GM18519 (cell line): ENCODE results near the gene SRSF5.
"Not testable (repeated sequence)": the region's sequence is repeated elsewhere in the genome, so short reads cannot be mapped to it uniquely, and the experiment has no call there.

Experiments
- ATAC-seq: cut with Tn5 transposase; IDR thresholded peaks from one replicate; pipeline ENCODE4 v1.9.1; 2021; ENCODE audit warnings: mild to moderate bottlenecking, moderate library complexity; ENCODE audit not compliant: unreplicated experiment, low FRiP score

SRSF5 gene

DNA sequence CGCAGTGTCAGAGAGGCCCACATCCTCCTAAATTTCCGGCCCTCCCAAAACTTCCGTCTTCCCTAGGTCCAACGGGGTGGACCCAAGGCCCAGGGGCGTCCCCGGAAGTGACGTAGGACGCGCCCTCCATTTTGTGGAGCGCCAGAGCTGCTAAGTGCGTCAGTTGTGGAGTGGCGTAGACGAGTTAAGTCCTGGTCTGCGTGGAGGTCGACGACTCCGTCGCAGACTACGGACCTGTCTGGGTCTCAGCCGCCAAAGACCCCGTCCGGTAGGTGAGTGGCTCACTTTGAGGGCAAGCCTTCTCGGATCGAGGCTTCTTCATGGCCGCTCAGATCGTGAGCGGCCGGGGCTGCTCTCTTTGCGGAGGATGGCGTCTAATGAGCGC, at the start of gene SRSF5:
SRSF5 (plus strand) TSS at position 159 of the 385 bp plus-strand sequence. CDS start 1,015 bp downstream, outside the sequence.
- peak; percentile 63 for ATAC-seq

DNA sequence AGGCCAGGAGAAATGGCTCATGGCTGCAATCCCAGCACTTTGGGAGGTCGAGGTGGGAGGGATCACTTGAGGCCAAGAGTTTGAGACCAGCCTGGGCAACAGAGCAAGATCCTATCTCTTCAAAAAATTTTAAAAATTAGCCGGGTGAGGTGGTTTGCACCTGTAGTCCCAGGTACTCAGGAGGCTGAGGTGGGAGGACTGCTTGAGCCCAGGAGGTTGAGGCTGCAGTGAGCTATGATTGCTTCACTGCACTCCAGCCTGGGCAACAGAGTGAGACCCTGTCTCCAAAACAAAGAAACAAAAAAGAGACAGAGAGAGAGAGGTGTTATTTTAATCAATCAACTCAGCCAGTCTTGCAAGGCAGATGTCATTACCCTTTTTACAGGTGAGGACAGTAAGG, 48.3 kb upstream of the SRSF5 start:
- not testable (repeated sequence) for ATAC-seq

DNA sequence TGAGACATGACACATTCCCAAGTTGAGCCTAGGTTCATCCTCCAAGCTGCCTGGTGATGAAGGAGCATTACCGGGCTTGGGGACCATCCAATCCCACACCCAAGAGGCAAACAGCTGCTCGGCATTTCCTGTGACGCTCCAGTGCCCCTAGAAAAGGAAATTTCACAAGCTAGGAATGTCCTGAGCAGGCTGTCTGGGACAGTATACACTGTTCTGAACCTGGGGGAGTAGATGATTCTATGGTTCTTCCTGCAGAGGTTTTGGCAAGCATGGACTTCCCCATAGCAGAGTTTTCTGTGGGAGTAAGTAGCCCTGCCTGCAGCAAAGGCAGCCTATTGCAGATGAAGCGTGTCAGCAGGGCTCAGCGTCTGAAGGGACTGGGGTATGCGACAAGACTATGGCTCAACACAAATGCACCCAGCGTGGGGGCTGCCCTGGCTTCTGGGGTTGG, 47.4 kb upstream of the SRSF5 start:
- ATAC-seq: no peak

DNA sequence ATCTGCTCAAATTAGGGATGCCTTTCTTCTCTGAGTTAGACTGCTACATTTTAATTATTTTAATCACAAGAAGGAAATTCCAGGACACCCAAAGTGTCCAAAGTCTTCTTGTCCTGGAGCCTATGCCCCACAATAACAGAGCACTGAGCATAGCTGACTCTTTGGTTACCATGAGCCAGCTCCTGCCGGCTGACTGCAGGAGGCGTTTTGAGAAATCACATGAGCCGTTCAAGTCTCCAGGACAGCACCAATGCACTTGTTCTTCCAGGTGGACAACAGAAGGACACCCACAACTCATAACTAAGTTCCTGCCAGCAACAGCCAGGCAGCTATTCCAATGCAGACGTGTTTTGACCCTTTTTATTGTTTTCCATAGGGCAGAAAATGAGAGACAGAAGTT, 46.0 kb upstream of the SRSF5 start:
- ATAC-seq: no peak

DNA sequence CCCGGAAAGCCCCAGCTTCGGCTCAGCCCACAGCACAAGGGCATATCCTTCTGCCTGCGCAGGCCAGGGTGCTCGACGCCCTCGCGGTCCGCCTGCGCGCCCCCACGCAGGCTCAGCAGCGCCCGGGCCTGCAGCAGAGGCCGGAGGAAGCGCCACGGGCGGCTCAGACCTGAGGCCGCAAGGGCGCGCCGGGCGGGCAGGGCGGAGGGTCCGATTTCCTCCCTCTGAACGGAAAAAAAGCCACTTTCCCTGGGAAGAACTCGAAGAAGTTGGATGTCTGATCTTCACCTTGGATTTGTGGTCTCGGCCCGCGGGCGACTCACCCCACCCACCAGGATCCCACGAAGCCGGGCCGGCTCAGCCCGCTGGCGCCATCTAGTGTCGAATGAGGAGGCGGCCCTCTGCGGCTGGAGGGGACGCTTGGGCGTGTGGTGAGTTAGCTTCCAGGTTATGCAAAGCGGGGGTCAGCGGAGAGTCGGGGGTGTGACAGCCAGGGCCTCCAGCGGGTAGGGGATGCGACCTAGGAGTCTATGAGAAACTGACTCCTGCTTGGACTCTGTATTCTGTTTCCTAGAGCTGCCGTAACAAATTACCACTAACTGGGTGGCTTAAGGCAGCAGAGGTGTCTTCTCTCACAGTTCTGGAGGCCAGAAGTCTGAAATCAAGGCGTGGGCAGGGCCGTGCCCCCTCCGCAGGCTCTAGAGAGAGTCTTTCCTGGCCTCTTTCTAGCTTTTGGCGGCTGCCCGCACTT, 40.0 kb upstream of the SRSF5 start:
- ATAC-seq: no peak

DNA sequence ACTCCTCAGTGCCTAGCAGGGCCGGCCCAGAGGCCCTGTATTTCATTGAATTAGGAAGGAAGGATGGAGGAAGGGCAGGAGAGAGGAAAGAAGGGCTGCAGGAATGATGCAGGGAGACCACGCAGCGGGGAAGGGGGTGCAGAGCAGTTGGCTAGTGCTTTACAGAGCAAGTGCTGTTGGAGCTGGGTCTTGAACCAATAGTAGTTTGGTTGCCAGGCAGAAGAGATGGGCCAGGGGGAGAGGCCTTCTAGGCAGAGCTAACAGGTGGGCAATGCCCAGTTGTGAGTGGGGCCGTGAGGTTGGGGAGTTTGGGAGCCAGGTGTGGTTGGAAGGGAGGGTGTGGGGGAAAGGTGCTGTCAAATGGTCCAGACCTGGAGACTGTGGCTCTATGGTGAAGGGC, 39.1 kb upstream of the SRSF5 start:
- no peak for ATAC-seq

DNA sequence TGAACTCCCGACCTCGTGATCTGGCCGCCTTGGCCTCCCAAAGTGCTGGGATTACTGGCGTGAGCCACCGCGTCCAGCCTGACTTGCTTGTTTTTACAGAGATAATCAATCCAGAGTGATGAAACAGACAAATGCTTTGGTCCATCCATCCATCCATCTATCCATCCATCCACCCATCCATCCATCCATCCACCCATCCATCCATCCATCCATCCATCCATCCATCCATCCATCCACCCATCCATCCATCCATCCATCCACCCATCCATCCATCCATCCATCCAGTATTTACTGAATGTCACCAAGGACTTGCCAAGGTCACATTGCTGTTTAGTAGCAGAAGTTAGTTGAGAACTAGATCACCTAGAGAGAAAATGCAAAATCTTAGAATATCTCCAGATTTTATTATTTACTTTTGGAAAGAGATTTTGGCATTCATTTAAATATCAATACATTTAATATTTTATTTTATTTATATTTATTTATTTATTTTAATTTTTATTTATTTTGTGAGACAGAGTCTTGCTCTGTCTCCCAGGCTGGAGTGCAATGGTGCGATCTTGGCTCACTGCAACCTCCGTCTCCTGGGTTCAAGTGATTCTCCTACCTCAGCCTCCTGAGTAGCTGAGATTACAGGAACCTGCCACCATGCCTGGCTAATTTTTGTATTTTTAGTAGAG, 34.9 kb upstream of the SRSF5 start:
- not testable (repeated sequence) for ATAC-seq

DNA sequence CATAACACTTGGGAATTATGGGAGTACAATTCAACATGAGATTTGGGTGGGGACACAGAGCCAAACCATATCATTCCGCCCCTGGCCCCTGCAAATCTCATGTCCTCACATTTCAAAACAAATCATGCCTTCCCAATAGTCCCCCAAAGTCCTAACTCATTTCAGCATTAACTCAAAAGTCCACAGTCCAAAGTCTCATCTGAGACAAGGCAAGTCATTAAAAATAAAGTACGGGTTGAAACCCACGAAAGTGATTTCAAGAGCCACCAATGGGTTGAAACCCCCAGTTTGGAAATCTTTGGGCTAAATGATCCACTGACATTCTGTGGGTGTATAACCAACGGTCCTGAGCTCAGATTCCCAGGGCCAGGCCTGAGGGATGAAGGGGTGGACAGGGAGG, 30.5 kb upstream of the SRSF5 start:
- not testable (repeated sequence) for ATAC-seq

DNA sequence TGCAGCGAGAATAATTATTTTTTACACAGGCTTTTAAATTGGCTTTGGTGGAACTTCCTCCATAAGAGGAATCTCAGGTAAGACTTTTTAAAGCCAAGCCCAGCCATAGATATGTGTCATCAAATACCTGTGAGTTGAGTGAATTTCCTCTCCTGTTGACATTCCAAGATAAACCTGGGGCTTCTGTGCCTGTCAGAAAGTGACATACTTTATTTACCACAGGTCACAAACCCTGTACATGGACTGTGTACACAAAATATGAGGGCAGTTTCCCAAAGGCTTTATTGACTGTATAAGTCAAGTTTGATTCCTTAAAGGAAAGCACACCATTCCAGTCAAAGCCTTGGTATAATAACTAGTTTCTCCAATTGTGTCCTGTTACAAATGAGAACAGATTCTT, 25.9 kb upstream of the SRSF5 start:
- no peak for ATAC-seq

DNA sequence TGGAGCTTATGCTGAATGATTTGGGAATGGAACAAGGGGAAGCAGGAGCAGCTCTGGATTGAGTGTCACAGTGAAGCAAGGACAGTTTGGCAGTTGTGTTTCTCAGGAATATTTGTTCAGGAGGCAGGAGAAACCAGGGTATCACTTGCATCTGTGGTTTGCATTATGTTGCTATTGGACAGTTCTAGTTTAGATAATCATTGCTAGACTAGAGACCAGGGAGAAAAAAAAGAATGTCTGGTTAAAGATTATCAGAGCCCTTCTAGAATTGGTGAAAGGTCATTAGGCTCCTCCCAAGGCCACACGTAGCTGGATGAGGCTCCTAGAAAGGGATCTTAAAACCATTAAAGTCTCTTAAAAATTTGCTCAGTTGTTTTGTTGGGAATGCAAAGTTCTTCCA, 17.0 kb upstream of the SRSF5 start:
- ATAC-seq: no peak

DNA sequence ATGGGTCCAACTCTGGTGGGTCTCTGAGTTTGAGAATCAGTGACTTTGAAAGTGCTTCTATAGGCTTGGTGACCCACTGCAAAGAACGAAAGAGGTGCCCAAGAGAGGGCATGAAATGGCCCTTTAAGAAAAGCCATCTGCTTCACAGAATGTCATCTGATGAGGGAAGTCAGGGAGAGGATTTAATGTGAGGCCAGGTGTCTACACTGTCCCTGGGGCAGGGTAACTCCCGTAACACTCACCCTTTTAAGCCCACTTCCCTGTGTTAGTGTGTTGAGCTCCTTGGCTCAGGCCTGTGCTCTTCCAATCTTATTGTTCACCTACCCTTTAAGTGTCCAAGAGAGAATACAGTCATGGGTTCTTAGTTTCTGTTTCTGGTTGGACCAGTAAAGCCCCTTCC, 16.4 kb upstream of the SRSF5 start:
- ATAC-seq: no peak

DNA sequence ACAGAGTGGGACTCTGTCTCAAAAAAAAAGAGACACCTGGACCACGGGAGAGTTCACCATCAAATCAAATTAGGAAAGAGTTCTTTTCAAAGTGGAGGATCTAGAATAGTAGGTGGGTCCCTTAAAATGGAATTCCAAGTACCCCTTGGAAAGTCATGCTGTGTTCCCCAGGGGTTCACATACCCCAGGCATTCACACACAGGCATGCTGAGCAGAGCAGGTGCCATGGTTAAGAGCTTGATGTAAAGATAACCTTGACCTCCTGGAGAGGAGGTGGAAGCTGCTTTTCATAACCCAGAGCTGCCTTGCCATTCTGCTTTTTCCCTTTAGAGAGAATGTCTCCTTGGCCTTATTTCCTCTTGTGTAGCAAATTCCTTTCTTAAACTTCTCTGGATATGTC, 14.2 kb upstream of the SRSF5 start:
- ATAC-seq: no peak

DNA sequence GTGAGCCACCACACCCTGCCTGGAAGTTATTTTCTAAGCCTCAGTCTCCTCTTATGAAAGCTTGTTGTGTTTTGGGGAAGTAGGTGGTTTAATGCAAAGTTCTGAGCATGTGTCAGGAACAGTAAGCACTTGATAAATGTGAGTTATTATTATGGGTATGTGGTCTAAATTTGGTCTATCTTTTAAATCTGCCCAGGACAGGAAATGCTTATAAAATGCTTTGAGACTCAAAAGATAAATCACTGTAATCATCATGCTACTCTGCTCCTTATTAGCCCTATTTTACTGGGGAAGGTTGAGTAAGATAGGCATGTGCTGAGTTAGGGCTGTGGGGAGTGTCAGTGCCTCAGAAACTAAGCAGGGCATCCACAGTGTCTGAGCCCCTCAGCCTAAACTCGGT, 13.1 kb upstream of the SRSF5 start:
- ATAC-seq: no peak

DNA sequence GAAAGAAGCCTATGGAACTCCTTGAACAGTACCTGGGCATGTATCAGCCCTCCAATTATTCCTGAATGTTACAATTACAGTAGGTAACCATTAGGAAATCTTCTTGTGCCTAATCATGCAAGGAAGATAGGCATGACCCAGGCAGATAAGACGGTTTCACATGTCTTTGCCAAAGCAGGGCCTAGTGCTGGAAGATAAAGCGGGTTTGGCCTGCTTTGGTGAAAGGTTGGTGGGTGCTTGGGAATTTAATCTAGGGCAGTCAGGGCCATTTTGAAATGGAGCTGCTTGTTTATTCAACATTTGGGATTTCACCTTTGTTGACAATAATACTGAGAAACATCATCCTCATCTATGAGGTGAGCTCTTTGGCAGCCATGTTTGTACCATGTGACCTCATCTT, 12.5 kb upstream of the SRSF5 start:
- ATAC-seq: no peak

DNA sequence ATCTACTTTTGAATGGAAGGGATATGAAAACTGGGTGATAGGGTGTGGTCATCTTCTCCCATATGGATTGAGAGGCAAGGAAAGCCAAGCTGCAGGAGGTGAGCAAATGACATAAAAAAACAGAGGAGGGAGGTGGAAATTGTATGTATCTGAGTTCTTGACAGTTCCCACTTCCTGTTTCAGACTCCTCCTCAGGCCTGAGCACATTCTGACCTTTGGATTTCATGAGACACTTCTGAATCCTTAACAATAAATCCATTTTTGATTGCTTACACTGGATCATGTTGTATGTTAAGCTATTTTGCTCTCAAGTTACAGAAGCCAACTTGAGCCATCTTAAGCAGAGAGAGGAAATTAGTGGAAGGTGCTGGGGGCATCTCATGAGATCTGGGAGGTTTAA, 11.6 kb upstream of the SRSF5 start:
- ATAC-seq: no peak

DNA sequence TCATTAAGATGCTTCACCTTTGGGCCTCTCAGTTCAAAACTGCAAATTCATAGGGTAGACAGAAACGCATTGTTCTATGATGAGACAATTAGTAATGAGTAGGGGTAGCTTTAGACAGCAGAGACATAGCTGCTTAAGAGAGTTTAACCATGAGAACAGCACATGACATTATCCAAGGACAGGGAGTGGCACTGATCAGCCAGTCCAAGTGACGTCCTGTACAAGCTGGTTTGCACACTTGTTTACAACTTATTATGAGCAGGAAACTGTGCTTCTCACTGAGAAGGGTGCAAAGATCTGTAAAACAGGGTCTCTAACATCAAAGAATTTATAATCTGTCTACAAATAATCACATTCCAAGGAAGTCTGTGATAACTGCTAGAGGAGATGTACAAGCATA, 11.2 kb upstream of the SRSF5 start:
- no peak for ATAC-seq

DNA sequence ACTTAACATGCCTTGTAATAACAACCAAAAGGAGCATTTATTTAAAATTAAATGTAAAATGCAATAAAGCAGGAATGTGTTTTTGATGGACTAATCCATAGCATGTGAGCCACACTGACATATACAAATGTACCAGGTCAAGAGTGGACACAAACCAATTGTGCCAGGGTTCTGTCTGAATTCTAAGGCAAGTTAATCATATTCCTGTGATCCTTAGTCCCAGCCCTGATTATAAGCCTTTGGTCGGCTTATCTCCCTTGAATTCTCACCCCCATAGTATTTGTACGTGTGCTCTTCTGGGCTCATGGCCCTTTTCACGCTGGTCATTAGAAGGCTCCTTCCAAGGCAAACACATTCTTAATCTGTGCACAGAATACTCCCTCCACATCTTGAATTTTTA, 10.6 kb upstream of the SRSF5 start:
- no peak for ATAC-seq

DNA sequence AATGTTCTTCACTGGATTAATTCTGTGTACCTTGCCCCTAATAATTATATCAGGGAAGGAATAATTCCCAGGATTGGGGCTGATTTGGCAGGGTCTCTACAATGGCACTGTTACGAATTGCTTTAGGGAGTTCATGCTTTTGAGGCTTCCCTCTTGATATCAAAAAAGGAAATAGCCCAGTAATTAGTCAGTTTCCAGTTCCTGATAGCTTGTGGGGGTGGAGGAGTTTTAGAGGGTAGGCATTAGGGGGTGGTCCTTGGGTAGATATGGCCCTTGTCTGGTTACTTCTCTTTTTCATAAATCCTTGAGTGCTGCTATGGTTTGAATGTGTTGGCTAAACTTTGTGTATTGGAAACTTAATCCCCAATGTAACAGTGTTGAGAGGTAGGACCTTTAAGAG, 6.1 kb upstream of the SRSF5 start:
- no peak for ATAC-seq

DNA sequence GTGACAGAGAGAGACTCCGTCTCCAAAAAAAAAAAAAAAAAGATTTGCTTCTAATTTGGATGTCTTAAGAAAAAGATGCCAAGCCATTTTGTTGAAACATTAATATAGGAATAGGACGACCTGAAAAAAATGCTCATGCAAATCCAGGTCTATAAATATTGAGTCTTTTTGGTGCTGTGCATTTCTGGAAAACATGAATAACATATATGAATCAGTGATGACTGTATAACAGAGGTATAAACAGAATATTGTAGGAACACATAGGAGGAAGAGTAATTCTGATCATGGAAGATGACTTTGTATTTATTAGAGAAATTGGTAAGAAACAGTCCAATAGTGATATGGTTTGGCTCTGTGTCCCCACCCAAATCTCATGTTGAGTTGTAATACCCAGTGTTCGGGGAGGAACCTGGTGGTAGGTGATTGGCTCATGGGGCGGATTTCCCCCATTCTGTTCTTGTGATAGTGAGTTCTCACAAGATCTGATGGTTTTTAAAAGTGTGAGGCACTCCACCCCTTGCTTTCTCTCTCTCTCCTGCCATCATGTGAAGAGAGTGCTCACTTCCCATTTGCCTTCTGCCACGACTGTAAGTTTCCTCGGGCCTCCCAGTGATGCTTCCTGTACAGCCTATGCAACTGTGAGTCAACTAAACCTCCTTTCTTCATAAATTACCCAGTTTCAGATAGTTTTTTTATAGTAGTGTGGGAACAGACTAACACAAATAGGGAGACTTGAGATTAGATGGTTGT, 3.0 kb upstream of the SRSF5 start:
- ATAC-seq: no peak

DNA sequence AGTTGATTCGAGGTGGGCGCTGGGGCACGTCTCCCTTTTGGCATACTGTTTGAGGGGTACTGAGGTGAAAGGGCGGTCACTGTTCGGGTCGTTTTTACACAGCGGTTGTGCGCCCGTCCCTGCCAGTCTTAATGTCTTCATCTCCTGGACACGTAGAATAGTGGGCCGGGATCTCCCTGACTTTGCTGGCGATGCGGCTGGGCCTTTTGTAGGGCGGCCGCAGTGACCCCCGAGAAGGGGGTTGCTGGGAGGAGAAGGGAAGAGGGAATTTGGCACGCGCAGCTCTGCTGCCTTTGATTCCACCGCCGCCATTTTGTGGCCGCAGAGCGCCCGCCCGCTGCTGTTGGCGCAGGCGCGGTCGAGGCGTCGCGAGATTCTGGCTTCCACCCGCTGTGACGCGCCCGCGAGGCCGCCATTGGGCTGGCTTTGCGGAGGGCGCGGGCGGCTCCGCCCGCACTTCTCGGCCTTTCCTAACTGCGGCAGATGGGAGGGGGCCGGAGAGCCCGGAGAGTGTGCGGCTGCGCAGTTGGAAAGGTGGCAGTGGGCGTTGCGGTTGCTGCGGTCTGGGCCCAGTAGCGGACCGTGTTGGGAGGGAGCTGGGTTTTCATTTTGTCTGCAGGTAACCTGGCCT, 542 bp downstream of the SRSF5 start:
- peak; percentile 56 for ATAC-seq

DNA sequence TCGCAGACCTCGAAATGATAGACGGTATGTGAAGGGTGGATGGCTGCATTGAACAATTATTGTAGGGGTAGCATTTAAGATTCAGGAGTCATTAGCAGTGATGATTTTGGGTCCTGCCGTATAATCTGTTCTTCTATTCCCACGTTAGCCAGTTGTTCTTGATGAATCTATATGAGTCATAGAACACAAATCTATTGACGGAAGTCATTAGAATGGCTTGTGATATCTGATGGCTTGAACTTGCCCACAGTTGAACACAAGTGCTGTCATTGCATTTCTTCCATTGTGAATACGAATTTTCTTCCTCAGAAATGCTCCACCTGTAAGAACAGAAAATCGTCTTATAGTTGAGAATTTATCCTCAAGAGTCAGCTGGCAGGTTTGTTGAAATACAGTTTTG, 1.9 kb downstream of the SRSF5 start:
- ATAC-seq: no peak
